Esophagus muscularis mucosa (tissue), 4 donors: ENCODE data around the gene KCNIP3. TPM values are rescaled to one million over a fixed set of nuclear protein-coding genes. Genes with fewer than 3 reads are reported as not detected.
"Not testable (repeated sequence)": the region's sequence is repeated elsewhere in the genome, so short reads cannot be mapped to it uniquely, and the experiment has no call there.

Experiments
- DNase-seq: peaks from one replicate; pipeline ENCODE4 v3.0.0-alpha.2; 2017; ENCODE audit errors: extremely low spot score
- H3K27ac ChIP-seq, 4 donors: fragments of 200-600 bp; sonication (generic); replicated peaks in 1 of 4; 1 replicate in 3 of 4; 2 replicates in 1 of 4; pipeline ENCODE4 v1.5.1; 2016 to 2019; ENCODE audit warnings: mild to moderate bottlenecking in 1 of 4
- H3K27me3 ChIP-seq, 4 donors: fragments of 200-600 bp; sonication (generic); one replicate each; pipeline versions ENCODE4 v1.5.1 to v1.6.0; 2016 to 2019
- H3K36me3 ChIP-seq, 4 donors: fragments of 200-600 bp; sonication (generic); one replicate each; pipeline ENCODE4 v1.5.1; 2016 to 2019
- H3K4me1 ChIP-seq, 4 donors: fragments of 200-600 bp; sonication (generic); one replicate each; pipeline ENCODE4 v1.5.1; 2016 to 2019
- H3K4me3 ChIP-seq, 4 donors: fragments of 200-600 bp; sonication (generic); 1 replicate in 2 of 4; 2 replicates in 2 of 4; pipeline ENCODE4 v1.5.1; 2016 to 2019; ENCODE audit warnings: mild to moderate bottlenecking in 4 of 4, moderate library complexity in 1 of 4
- H3K9me3 ChIP-seq, 4 donors: fragments of 200-600 bp; sonication (generic); 1 replicate in 3 of 4; 2 replicates in 1 of 4; pipeline ENCODE4 v1.5.1; 2016 to 2019
- EP300 ChIP-seq: sonication (generic); formaldehyde crosslinking; IDR thresholded peaks from one replicate; pipeline ENCODE4 v1.6.1; 2017; ENCODE audit warnings: antibody characterized with exemption
- POLR2A ChIP-seq: fragments of 450-650 bp; IDR thresholded peaks from one replicate; pipeline ENCODE4 v1.6.1; 2017; ENCODE audit warnings: antibody characterized with exemption, moderate library complexity, mild to moderate bottlenecking, low read depth
- POLR2AphosphoS5 ChIP-seq, 2 donors: sonication (generic); formaldehyde crosslinking; IDR thresholded peaks; one replicate each; pipeline ENCODE4 v1.6.1; 2017; ENCODE audit warnings: antibody characterized with exemption in 2 of 2
- WGBS: methylation state at CpG from one replicate; pipeline ENCODE4 v1.1.5; 2018; 5-methylcytosine and 5-hydroxymethylcytosine counted together
- intact Hi-C: fragments of 100-400 bp; cut with DNase I; formaldehyde crosslinking; loops from one replicate; pipeline ENCODE4 v1.15.1; 2023
- total RNA-seq, 4 donors: library from RNA; depleted of rRNA; stranded (reverse); fragments of >200 nt; gene quantifications; one replicate each; pipeline versions ENCODE4 v1.1.0 to v1.2.1, GENCODE V29; 2016
- TF ChIP-seq, protein P1 (sequence below), 3 experiments: fragments of 200-600 bp in 2 of 3; fragments of 450-650 bp in 1 of 3; sonication (generic) in 2 of 3; IDR thresholded peaks; one replicate each; pipeline ENCODE4 v1.5.1; 2017 to 2019; ENCODE audit warnings: antibody characterized with exemption in 3 of 3, mild to moderate bottlenecking in 2 of 3, moderate library complexity in 1 of 3

Gene KCNIP3
- total RNA-seq, 4 donors from 2014 or later, result 15.8 to 29.9 (median 23.0) TPM

DNA sequence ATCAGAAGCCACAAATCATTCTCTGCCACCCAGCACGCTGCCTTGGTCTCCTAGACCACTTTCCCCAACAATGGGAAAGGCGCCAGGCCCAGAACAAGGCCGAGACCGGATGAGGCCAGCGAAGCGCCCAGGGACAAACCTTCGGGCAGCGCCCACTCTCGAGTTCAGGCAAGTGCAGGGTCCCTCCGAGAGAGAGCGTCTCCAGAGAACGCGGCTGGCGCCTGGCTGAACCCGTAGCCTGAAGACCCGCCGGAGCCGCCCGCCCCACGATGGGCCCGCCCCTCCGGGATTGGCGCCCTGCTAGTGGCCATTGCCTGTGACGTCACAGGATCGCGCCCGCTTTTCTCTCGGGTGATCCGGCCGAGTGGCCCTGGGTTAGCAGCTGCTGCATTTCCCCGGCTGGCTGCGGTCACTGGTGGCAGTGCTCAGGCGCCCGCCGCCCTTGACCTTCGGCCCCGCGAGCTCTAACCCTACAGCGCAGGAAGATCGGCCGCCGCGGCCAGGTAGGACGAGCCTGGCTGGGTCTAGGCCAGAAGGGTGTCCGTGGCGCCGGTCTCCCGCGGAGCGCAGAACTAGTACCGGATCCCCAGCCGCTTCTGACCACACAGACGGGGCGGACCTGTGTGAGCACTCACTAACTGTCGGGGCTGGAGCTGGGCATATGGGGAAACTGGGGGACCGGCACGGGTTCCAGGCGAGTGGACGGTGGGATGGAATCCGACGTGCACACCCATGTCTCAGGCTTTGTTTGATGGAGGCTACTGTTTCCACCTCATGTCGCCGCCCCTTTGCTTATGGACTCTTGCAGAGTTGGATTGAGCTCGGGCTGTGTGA, 105.4 kb downstream of the KCNIP3 start, which contains the start of gene FAHD2A:
TSS of gene FAHD2A (plus strand) at position 339 of the 834 bp plus-strand sequence. CDS start 2,851 bp downstream, outside the sequence.
- intact Hi-C loops, result loop anchor here (5.0 kb wide), 1 partner anchor 55 kb away; no protein-coding TSS in a partner anchor
- H3K4me3 ChIP-seq, result peak within 1 kb of the TSS; percentile 68 to 93 (median 84)
- H3K27me3 ChIP-seq, result no peaks in the 10 kb centered on the region
- H3K36me3 ChIP-seq, result peaks cover 0 to 11% (median 3%) of the 10 kb centered on the region in 4 donors
- TF ChIP-seq, protein P1, sequence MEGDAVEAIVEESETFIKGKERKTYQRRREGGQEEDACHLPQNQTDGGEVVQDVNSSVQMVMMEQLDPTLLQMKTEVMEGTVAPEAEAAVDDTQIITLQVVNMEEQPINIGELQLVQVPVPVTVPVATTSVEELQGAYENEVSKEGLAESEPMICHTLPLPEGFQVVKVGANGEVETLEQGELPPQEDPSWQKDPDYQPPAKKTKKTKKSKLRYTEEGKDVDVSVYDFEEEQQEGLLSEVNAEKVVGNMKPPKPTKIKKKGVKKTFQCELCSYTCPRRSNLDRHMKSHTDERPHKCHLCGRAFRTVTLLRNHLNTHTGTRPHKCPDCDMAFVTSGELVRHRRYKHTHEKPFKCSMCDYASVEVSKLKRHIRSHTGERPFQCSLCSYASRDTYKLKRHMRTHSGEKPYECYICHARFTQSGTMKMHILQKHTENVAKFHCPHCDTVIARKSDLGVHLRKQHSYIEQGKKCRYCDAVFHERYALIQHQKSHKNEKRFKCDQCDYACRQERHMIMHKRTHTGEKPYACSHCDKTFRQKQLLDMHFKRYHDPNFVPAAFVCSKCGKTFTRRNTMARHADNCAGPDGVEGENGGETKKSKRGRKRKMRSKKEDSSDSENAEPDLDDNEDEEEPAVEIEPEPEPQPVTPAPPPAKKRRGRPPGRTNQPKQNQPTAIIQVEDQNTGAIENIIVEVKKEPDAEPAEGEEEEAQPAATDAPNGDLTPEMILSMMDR (IDR thresholded peaks at IDR 0.05), result no peak
- TF ChIP-seq POLR2AphosphoS5 (IDR thresholded peaks at IDR 0.05) (peak; percentile 90 to 94), POLR2A (peak; percentile 28), EP300 (no peak)
- peak; percentile 98 for DNase-seq
- no peaks in the 10 kb centered on the region for H3K9me3 ChIP-seq
- WGBS, result 0% methylated on average over 19 of the region's 64 CpGs
- H3K4me1 ChIP-seq, result peaks cover 16 to 31% (median 28%) of the 10 kb centered on the region in 4 donors
- H3K27ac ChIP-seq, result peak within 1 kb of the TSS; percentile 82 to 88 (median 86)

DNA sequence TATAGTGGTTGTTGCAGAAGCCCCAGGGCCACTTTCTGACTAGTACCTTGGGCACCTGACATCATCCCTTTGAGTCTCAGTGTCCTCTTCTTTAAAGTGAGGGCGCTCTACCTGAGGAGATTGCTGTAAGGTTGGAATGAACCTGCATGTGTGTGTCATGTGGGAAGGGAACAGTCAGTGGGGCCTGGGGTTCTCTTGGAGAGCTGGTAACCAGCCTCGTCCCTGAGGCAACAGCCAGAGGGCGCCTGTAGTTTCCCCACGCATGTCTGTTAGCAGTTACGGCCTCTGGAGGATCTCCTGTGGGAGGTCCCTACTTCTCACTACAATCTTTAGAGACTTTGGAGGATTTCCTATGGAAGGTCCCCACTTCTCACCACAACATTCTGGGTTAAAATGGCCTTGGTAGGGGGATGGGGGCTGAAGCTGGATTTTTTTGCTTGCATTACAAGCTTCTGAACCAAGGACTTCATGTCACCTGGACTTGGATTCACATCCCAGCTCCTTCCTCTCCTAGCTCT, 106.1 kb downstream of the KCNIP3 start:
- H3K4me1 ChIP-seq, result peaks cover 16 to 31% (median 28%) of the 10 kb centered on the region in 4 donors
- not testable (repeated sequence) for H3K27me3 ChIP-seq, DNase-seq, H3K9me3 ChIP-seq
- peak overlapping the region; percentile 82 to 88 (median 86) for H3K27ac ChIP-seq
- 3% methylated on average over 5 of the region's 5 CpGs for WGBS
- peak overlapping the region; percentile 68 to 93 (median 84) for H3K4me3 ChIP-seq
- H3K36me3 ChIP-seq, result peaks cover 0 to 11% (median 4%) of the 10 kb centered on the region in 4 donors
- intact Hi-C loops, result loop anchor here (5.0 kb wide), 1 partner anchor 56 kb away; no protein-coding TSS in a partner anchor
- TF ChIP-seq, protein P1 (IDR thresholded peaks at IDR 0.05), result peak; percentile 36 to 41 (median 40)

DNA sequence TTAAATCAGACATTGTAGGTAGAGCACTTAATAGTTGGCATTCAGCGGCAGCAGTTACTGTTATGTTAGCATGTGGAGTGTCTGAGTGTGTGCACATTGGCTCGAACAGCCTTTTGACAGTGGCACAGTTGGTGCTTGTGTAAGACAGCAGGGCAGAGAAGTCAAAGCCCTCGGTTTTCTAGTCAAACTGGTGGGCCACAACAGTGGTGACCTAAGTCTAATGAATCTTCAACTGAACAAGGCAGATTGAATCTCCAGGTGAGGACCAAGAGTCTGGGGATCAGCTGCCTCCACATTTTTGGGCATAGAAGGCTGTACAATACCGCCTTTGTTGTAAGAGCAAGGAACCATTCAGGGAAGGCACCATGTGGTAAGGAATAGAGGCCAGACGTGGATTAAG, 106.7 kb downstream of the KCNIP3 start:
- Histone ChIP-seq H3K4me1 (peaks cover 16 to 31% (median 28%) of the 10 kb centered on the region in 4 donors), H3K36me3 (peaks cover 0 to 15% (median 5%) of the 10 kb centered on the region in 4 donors), H3K4me3 (peak overlapping the region in 3 of 4 donors; percentile 68 to 92 (median 75))
- H3K27me3 ChIP-seq, H3K9me3 ChIP-seq, DNase-seq, H3K27ac ChIP-seq: not testable (repeated sequence)
- 79% methylated on average over 5 of the region's 5 CpGs for WGBS
- intact Hi-C loops, result loop anchor here (5.0 kb wide), 1 partner anchor 57 kb away; no protein-coding TSS in a partner anchor

DNA sequence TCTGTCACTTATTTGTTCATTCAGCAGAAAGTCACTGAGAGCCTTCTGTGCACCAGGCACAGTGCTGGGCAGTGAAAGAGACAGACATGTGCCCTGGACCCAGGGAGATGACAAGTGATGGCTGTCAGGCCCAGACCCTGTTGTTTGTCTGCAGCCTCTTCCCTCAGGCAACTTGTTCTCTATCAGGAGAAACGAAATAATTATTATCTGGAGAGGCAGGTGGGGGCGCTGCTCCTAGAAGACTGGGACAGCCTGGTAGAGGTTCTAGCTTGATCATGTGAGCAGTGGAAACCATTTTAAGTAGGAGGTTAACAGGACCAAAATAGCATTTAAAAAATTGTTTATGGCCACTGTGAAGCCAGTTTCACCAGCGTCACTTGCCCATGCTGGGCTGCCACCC, 107.5 kb downstream of the KCNIP3 start:
- not testable (repeated sequence) for H3K27ac ChIP-seq, H3K4me3 ChIP-seq, H3K27me3 ChIP-seq, DNase-seq, H3K9me3 ChIP-seq
- peaks cover 16 to 31% (median 28%) of the 10 kb centered on the region in 4 donors for H3K4me1 ChIP-seq
- intact Hi-C loops, result loop anchor here (5.0 kb wide), 2 partner anchors 57 to 318 kb away; no protein-coding TSS in a partner anchor
- H3K36me3 ChIP-seq, result peaks cover 0 to 21% (median 5%) of the 10 kb centered on the region in 4 donors
- 84% methylated on average over 3 of the region's 3 CpGs for WGBS

DNA sequence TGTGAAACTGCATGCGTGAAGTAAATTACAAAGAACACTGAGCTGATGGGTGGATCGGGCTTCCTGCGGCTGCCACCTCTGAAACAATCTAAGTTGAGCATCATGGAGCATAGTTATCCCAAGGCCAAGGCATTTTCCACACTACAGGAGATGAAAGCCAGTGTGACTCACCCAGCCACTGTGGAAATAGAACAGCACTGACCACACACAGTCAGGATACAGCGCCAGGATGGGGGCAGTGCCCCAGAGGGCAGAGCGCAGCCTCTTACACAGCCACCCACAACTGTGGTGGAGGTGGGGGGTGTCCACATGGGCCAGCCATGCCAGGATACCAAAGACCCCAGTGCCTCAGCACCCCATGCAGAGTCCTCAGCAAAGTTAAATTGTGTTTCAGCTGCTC, 114.1 kb downstream of the KCNIP3 start:
- H3K4me3 ChIP-seq, H3K9me3 ChIP-seq, intact Hi-C loops, H3K27me3 ChIP-seq, H3K4me1 ChIP-seq, H3K27ac ChIP-seq, DNase-seq: not testable (repeated sequence)
- peaks cover 0 to 37% (median 19%) of the 10 kb centered on the region in 4 donors for H3K36me3 ChIP-seq
- 97% methylated on average over 5 of the region's 5 CpGs for WGBS

DNA sequence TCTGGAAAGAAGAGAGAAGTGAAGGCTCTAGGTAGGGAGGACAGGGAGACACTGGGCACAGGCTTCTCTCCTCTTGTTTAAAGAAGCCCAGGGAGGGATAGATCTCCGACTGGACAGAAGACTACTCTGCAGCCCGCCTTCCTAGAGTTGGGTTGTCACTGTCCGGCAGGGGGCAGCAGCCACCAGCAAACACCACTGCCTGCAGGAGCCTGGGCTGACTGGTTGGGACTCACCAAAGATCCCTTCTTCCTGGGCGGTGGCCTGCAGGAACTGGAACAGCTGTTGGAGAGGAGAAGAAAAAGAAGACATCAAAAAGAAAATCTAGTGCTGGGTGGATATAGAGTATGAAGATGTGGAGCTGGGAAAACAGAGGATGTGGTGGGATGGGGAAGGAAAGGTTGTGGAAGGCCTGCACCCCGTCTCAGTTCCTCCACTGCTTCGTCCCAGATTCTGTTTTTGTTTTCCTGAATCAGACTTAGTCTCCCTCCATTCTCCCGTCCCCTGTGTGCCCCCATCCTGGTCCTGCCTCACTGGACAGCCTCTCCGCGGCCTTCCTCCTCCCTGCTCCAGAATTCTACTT, 117.0 kb downstream of the KCNIP3 start:
- H3K4me3 ChIP-seq, H3K27me3 ChIP-seq, intact Hi-C loops, H3K27ac ChIP-seq, H3K4me1 ChIP-seq, H3K9me3 ChIP-seq: not testable (repeated sequence)
- peak; percentile 94 for DNase-seq
- 48% methylated on average over 9 of the region's 9 CpGs for WGBS
- H3K36me3 ChIP-seq, result peaks cover 0 to 20% (median 13%) of the 10 kb centered on the region in 4 donors
- TF ChIP-seq, protein P1 (IDR thresholded peaks at IDR 0.05), result peak; percentile 84 to 86 (median 85)
- peak in 1 of 2 donors; percentile 26 for TF ChIP-seq POLR2AphosphoS5 (IDR thresholded peaks at IDR 0.05)

DNA sequence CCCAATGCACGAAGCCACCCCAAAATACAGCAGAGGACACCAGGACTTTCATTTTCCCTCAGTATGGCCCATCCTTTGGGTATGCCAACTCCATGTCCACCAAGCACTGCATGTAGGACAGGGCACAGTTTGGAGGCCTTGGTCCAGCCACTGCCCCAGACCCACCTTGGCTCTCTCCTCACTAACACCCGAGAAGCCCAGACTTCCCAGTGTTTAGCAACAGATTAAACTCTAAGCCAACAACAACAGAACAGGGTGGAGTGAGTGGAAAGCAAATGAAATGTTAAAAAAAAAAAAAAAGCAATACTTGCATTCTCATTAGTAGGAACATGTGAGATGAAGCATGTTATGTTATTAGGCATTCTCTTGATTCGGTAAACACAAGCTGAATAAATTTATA, 118.0 kb downstream of the KCNIP3 start:
- H3K27me3 ChIP-seq, H3K4me3 ChIP-seq, H3K4me1 ChIP-seq, H3K27ac ChIP-seq, intact Hi-C loops, H3K9me3 ChIP-seq, DNase-seq: not testable (repeated sequence)
- WGBS, result 71% methylated on average over 3 of the region's 3 CpGs
- H3K36me3 ChIP-seq, result peaks cover 0 to 20% (median 12%) of the 10 kb centered on the region in 4 donors

DNA sequence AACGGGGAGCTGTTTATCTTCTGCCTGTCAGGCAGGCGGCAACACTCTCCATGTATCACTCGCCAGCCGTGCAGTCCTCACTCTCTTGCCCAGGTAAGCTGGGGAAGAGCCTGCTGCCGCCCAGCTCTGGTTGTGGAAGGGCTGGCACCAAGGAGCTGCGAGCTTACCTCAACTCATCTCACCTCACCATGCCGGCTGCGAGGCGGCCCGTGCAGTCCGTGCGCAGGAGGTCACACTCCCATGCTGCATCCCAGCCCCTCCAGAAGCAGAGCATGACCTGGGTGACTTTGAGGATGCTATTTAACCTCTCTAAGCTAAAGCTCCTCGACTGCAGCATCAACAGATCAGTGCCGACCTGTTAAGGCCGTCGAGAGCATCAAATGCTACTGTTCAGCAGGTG, 118.4 kb downstream of the KCNIP3 start:
- H3K4me1 ChIP-seq, H3K4me3 ChIP-seq, H3K27me3 ChIP-seq, intact Hi-C loops, H3K27ac ChIP-seq, DNase-seq, H3K9me3 ChIP-seq: not testable (repeated sequence)
- H3K36me3 ChIP-seq, result peaks cover 0 to 17% (median 12%) of the 10 kb centered on the region in 4 donors
- WGBS, result 91% methylated on average over 12 of the region's 16 CpGs
